ENCODE results near the gene HSPA8. TPM values are rescaled to one million over a fixed set of nuclear protein-coding genes. Genes with fewer than 3 reads are reported as not detected.

The HSPA8 gene
- total and polyA plus RNA-seq, 2 experiments from 2014 or later = 826 to 2,903 TPM

DNA sequence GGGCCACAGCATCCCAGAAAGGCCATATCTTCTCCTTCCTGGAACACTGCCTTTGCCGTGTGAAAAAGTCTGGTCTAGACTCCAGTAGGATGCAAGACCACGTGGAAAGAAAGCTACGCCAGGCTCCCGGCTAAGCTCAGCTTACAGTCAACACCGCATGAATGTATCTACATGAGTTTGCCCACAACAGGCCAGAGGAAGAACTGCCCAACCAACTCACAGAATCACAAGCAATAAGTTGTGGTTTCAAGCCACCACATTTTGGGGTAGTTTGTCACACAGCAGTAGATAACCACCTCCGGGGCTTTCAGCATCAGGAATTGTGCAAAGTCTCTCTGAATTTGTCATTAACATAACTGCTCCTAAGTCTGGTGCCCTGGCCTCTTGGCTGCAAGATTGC lies 27.3 kb downstream of the HSPA8 start:
- H3K4me1 ChIP-seq (ENCODE audit: insufficient read depth) = peaks cover 13% of the 10 kb centered on the region
- H3K9me3 Mint-ChIP-seq = no peaks in the 10 kb centered on the region
- no peak overlapping the region for H3K4me3 Mint-ChIP-seq
- H3K36me3 Mint-ChIP-seq (ENCODE audit: low read depth) = no peaks in the 10 kb centered on the region
- no peak for DNase-seq (ENCODE audit: low spot score)
- ATAC-seq = no peak
- H4K20me1 ChIP-seq (replicated peaks; ENCODE audit: insufficient read depth) = no peaks in the 10 kb centered on the region
- TF ChIP-seq EZH2phosphoT487 (IDR thresholded peaks at IDR 0.05; ENCODE audit: unreplicated experiment) (no peak), JUNB (IDR thresholded peaks at IDR 0.05; ENCODE audit: unreplicated experiment) (no peak), CREB1 (CRISPR knock-in tag; IDR thresholded peaks at IDR 0.05; ENCODE audit: low read depth) (no peak), ZNF331 (CRISPR knock-in tag; IDR thresholded peaks at IDR 0.05; ENCODE audit: low read depth) (no peak), POLR2AphosphoS5 (IDR thresholded peaks at IDR 0.05; ENCODE audit: low read depth) (no peak), EZH2 (IDR thresholded peaks at IDR 0.05; ENCODE audit: low read depth, unreplicated experiment) (no peak), CTCF (conservative IDR thresholded peaks at IDR 0.05; ENCODE audit: low read depth in 2 of 2) (no peak), STAT1 (IDR thresholded peaks at IDR 0.05; ENCODE audit: unreplicated experiment) (no peak)
- H3K4me2 ChIP-seq = no peak overlapping the region
- H3K27me3 Mint-ChIP-seq (ENCODE audit: insufficient read depth, low read depth, poor library complexity) = peaks cover 2% of the 10 kb centered on the region
- no peak overlapping the region for H3K4me3 ChIP-seq
- no peaks in the 10 kb centered on the region for H3K27me3 ChIP-seq (ENCODE audit: insufficient read depth)
- H3K79me2 ChIP-seq (replicated peaks; ENCODE audit: insufficient read depth) = no peaks in the 10 kb centered on the region
- H3K36me3 ChIP-seq (ENCODE audit: insufficient read depth) = no peaks in the 10 kb centered on the region
- no peaks in the 10 kb centered on the region for H3K9me2 ChIP-seq (ENCODE audit: insufficient read depth)
- H3K27ac ChIP-seq (ENCODE audit: low read depth) = no peak overlapping the region
- H3K4me1 Mint-ChIP-seq = peaks cover 11% of the 10 kb centered on the region
- no peaks in the 10 kb centered on the region for H3F3A ChIP-seq (replicated peaks; ENCODE audit: low read depth)
- H3K27ac Mint-ChIP-seq = no peak overlapping the region
- H2AFZ ChIP-seq = no peak overlapping the region

DNA sequence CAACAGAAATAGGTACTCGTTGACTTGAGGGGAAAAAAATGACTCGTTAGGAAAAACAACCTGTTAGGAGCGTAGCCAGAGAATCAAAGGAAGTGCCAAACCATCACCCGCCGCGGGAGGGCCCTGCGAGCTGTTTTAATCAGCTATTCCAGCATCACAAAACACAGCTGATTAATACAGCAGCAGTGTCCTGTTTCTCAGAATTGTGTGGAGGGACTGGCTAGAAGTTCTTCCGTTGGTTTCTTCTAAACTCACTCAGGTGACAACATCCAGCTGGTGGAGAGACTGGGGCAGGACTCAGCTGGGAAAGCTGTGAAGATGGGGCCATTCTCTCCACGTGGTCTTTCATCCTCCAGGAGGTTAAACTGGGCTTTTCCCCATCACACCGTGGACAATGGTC lies 28.0 kb downstream of the HSPA8 start:
- H3K27me3 ChIP-seq (ENCODE audit: insufficient read depth) = no peaks in the 10 kb centered on the region
- no peaks in the 10 kb centered on the region for H3K79me2 ChIP-seq (replicated peaks; ENCODE audit: insufficient read depth)
- H3K4me1 Mint-ChIP-seq = peaks cover 11% of the 10 kb centered on the region
- ATAC-seq (no peak), DNase-seq (ENCODE audit: low spot score) (peak; percentile 41)
- peak overlapping the region; percentile 4; the same call in 1 of the 2 replicates for H2AFZ ChIP-seq
- H3K4me1 ChIP-seq (ENCODE audit: insufficient read depth) = peaks cover 13% of the 10 kb centered on the region
- no peak overlapping the region for H3K4me2 ChIP-seq
- H3K9me2 ChIP-seq (ENCODE audit: insufficient read depth) = no peaks in the 10 kb centered on the region
- H3K9me3 Mint-ChIP-seq = no peaks in the 10 kb centered on the region
- no peak overlapping the region for H3K27ac Mint-ChIP-seq
- H3K36me3 Mint-ChIP-seq (ENCODE audit: low read depth) = no peaks in the 10 kb centered on the region
- no peaks in the 10 kb centered on the region for H4K20me1 ChIP-seq (replicated peaks; ENCODE audit: insufficient read depth)
- no peak overlapping the region for H3K4me3 Mint-ChIP-seq
- H3F3A ChIP-seq (replicated peaks; ENCODE audit: low read depth) = no peaks in the 10 kb centered on the region
- TF ChIP-seq CTCF (conservative IDR thresholded peaks at IDR 0.05; ENCODE audit: low read depth in 2 of 2) (peak; percentile 21 to 35; a peak in 3 of 4 replicates), POLR2AphosphoS5 (IDR thresholded peaks at IDR 0.05; ENCODE audit: low read depth) (no peak)
- H3K36me3 ChIP-seq (ENCODE audit: insufficient read depth) = no peaks in the 10 kb centered on the region
- peaks cover 2% of the 10 kb centered on the region for H3K27me3 Mint-ChIP-seq (ENCODE audit: insufficient read depth, low read depth, poor library complexity)
- H3K27ac ChIP-seq (ENCODE audit: low read depth) = no peak overlapping the region
- H3K4me3 ChIP-seq = no peak overlapping the region
